Gastroesophageal sphincter (tissue), 3 donors: Measurements from ENCODE around the gene CIPC.
A peak's percentile ranks its signal among the peaks of the same experiment; 100 is the strongest.

Experiments used
- CTCF ChIP-seq, 4 experiments: fragments of 200-600 bp in 2 of 4; fragments of 450-650 bp in 2 of 4; sonication (generic) in 1 of 4; IDR thresholded peaks; one replicate each; pipeline ENCODE4 v1.5.1; 2017 to 2019; ENCODE audit warnings: antibody characterized with exemption in 4 of 4, mild to moderate bottlenecking in 2 of 4, moderate library complexity in 2 of 4
- EP300 ChIP-seq: sonication (generic); formaldehyde crosslinking; IDR thresholded peaks from one replicate; pipeline ENCODE4 v1.6.1; 2017; ENCODE audit warnings: antibody characterized with exemption, mild to moderate bottlenecking
- POLR2A ChIP-seq, 2 donors: fragments of 450-650 bp; IDR thresholded peaks; one replicate each; pipeline ENCODE4 v1.6.1; 2017; ENCODE audit warnings: antibody characterized with exemption in 2 of 2, mild to moderate bottlenecking in 2 of 2, moderate library complexity in 1 of 2
- POLR2AphosphoS5 ChIP-seq: sonication (generic); formaldehyde crosslinking; IDR thresholded peaks from one replicate; pipeline ENCODE4 v1.6.1; 2017; ENCODE audit warnings: antibody characterized with exemption

- peak in 1 of 4 experiments; percentile 19 for TF ChIP-seq CTCF (IDR thresholded peaks at IDR 0.05)
- TF ChIP-seq POLR2A (IDR thresholded peaks at IDR 0.05), result no peak
- TF ChIP-seq POLR2AphosphoS5, result no peak
- no peak for TF ChIP-seq EP300
These were observed 54.0 kb downstream of the CIPC start for GRCh38 chr14:77151918-77152588.
